Medulla oblongata (tissue), 1 donor: ENCODE measurements around the gene ANXA2R.
"Not testable (repeated sequence)": the region's sequence is repeated elsewhere in the genome, so short reads cannot be mapped to it uniquely, and the experiment has no call there.

ENCODE experiments used
- DNase-seq: peaks from one replicate; pipeline ENCODE4 v3.0.0-alpha.2; 2015; ENCODE audit errors: extremely low spot score

Gene ANXA2R

DNA sequence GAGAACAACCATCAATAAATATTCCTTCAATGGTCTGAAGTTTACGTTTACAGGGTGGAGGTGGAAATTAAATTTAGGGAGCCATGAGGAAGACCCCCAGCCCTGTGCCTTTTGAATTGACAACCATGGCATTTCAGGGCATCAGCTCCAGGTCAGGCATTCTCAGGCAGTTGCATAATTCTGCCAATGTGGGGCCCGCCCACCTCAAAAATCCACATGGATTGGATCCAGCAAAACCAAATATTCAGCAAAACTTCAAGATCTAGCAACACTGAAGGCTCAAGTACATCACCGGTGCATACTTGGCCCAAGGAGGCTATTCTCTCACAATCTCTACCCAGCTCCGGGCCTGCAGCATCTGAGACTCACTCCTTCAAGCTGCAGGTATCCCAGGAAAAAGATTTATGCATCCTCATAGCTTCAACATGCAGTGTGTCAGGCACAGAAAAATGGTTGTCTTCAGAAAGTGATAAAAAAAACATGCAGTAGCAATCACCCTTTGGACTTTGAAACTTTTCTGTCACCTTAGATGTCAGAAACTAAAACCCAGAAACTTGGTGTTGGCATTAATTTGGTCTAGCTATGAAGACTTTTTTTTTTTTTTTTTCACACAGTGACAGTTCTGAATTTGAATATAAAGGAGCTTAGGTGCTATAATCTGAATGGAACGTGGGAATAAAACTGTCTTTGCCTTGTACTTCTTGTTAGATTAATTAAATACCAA is 21.4 kb upstream of the ANXA2R start:
- no peak for DNase-seq

DNA sequence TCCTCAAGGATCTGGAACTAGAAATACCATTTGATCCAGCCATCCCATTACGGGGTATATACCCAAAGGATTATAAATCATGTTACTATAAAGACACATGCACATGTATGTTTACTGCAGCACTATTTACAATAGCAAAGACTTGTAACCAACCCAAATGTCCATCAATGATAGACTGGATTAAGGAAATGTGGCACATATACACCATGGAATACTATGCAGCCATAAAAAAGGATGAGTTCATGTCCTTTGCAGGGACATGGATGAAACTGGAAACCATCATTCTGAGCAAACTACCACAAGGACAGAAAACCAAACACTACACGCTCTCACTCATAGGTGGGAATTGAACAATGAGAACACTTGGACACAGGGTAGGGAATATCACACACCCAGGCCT is 19.9 kb upstream of the ANXA2R start:
- DNase-seq: not testable (repeated sequence)

DNA sequence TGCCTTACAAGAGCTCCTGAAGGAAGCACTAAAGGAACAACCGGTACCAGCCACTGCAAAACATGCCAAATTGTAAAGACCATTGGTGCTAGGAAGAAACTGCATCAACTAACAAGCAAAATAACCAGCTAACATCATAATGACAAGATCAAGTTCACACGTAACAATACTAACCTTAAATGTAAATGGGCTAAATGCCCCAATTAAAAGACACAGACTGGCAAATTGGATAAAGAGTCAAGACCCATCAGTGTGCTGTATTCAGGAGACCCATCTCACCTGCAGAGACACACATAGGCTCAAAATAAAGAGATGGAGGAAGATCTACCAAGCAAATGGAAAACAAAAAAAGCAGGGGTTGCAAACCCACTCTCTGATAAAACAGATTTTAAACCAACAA is 15.0 kb upstream of the ANXA2R start:
- DNase-seq: not testable (repeated sequence)

DNA sequence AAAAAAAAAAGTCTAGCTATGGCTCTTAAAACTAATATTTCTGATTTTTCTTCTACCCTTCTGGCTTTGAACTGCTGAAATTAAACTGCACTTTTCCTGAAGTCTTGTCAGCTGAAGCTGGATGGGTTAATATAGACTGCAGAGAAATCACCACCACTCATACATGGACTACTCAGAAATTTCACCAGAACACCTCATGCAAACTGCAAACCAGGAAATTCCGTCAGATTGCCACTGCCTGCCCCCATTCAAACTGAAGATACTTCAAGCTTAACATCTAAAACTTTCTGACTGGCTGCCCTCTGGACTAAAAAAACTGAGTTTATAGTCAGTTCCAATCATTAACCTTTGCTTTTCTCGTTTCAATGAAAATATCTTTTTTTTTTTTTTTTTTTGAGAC is 11.6 kb upstream of the ANXA2R start:
- DNase-seq: no peak

DNA sequence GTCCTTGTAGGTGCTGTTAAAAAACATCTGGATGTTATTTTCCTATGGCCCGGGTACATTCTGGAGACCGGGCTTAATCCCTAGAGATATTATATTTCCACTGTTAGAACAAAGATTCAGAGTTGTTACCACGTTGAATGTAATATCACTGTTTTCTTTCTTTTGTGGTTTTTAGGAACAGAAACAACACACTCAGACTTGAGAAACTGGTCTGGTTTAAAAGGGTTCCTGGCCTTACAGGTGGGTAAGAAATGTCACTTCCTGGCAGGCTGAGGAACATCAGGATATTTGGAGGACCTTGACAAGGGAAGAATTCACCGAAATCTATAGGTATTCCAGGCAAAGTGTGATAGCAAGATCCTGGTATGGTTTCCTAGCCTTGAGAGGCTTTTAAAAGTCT is 10.3 kb upstream of the ANXA2R start:
- no peak for DNase-seq

DNA sequence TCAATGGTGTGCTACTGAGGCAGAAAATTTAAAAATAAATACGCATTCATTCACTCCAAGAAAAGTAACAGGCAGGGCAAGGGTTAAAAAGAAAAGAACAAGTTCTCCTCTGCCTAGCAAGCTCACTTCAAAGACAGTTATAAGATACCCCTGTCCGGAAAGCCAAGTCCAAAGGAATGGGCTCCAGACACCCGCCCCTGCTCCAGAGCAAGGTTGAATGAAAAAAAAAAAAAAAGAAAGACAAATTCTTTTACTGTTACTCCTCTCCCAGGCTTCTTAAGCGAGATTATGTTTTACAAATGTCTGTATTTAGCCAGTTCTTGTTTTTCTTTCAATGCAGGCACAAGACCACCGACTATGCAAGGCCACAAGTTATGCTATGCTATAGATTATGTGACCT is 9.1 kb upstream of the ANXA2R start:
- DNase-seq: no peak

DNA sequence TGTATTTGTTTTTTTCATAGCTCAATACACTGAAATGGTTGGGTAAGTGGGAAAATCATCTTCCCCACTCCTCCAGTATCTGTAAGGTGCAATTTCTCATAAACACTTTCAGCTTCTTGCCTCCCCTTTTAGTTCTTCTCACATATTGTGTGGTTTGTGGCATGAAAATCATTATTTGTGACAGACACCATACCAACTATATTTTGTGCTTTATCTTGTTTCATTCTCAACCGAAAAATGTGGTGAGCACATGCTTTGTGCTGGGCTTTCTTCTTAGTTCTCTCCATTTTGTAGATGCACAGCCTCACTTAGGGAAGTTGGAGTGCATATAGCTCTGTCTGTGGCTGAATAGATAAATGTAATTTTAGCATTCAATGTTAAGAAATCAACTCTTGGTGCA is 6.4 kb upstream of the ANXA2R start:
- no peak for DNase-seq

DNA sequence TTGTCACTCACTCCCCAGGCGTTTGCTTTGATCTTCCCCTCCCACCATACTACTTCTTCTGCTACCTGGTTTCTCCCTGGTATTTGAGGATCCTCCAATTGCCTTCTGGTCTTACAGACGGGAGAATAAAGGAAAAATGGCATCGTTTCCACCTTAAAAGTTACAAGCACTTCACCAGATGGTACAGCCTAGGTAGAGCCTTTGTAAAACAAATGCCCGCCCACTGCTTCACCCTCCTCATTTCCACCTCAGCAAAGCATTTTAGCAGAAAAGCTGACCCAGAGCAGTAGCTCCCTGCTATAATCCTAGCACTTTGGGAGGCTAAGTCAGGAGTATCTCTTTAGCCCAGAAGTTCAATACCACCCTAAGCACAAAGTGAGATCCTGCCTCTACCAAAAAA is 5.1 kb upstream of the ANXA2R start:
- DNase-seq: no peak

DNA sequence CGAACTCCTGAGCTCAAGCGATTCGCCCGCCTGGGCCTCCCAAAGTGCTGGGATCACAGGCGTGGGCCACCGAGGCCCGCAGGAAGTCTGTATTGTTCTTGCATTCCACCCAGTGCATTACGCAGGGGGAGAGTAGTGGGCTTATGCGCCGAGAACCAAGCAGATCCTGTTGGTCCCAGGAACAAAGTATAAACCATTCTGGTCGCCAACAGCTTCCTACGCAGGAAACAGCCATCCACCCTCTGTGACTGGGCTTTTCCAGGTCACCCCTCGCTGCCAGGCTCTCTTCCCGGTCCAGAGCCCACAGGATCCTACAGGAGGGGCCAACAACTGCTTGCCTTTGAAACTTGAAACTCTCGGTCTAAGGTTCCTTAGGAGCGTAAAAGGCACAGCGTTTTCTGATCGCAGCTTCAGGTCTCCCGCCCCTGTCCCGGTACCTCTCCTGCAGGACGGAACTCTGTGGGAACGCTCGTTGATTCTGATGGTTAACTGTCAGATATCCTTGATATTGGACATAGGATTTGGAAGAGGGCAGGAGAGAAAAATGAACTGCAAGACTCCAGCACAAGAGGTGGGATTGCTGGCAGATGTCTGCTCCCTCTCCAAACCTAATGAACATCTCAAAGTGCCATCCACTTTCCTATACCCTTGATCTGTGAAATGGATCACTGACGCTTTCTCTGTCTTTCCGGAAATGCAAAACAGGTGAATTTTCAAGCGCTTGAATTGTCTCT is 4.2 kb upstream of the ANXA2R start:
- no peak for DNase-seq

DNA sequence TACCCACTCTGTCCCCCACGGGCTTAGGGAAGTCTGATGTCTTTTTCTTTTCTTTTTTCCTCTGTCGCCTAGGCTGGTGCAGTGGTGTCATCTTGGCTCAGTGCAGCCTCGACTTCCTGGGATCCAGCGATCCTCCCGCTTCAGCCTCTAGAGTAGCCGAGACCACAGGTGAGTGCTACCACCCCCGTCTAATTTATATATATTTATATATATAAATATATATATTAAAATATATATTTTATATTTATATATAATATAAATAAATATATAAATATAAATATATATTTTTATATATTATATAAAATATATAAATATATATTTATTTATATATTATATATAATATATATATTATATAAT is 3.3 kb upstream of the ANXA2R start:
- no peak for DNase-seq

DNA sequence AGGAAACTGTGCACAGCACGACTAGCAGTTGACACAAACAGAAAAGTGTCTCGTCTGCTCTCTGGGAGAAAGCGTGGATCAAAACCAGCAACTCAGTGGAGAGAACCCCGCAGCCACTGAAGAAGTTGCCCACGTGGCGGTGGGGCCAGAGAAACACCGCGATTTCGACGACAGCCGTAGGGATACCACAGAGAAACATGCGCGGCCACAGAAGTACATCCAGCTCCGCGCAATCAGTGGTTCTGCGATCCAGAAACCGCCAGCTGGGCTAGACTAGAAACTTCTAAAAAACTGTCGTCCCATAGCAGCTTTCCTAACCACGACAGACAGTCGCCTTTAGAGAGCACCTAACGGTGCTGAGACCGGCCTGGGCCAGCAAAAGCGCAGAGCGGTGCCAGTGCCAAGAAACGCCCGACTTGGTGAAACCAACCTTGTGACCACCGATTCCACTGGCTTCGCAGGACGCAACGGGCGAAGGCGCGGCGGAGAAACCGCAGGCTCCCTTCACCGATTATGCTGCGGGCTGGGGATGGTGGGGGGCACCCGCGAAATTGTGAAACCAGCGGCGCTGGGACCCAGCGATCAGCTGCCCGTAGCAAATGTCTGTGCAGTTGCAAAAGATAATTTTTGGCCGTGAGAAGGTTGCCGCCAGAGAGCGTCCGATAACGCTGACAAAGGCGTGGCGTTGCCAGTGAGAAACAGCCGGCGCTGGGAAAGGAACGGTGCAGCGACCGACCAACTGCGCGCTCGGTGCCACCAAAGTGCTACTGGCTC is 2.7 kb upstream of the ANXA2R start:
- peak; percentile 77 for DNase-seq

DNA sequence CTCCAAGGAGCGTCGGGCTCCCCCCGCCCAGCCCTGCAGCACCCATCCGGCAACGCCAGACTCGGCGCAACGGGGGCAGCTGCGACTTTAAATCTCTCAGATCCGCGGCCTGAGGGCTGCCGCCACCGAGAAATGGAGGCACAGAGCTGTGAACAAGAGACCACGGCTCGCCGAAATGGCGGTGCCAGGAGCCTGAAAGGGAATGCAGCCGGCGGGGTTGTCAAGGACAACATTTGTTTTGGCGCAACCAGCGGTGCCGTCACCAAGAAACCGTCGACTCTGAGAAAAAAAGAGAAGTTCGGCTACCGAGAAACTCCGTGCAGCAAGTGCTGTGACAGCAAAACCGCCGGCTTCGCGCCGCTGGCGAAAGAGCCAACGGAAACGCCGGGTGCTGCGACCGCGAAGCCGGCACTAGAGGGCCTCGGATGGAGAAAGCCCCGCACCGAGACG is 2.1 kb upstream of the ANXA2R start:
- DNase-seq: peak; percentile 79

DNA sequence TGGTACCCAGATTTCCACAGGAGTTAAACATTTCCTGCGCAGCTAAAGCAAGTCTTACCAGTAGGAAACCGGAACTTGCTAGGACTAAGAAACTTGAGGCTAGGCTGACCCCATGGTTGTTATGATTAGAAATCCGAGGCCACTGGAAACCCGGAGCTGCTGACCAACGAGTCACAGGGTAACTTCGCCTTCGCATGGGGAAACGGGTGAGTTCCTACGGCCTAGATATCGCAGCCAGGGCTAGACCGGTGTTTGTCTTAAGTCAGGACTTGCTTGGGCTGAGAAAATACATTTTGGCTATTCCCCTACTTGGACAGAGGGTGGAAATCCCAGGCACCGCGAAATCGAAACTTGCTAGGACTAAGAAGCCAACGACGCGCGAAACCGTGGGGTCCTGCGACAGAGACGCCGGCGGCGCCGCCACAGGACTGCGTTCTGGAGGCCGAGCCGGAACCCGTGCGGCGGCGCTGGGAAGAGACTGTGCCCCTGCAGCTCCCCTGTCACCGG is 1.6 kb upstream of the ANXA2R start:
- peak; percentile 70 for DNase-seq

DNA sequence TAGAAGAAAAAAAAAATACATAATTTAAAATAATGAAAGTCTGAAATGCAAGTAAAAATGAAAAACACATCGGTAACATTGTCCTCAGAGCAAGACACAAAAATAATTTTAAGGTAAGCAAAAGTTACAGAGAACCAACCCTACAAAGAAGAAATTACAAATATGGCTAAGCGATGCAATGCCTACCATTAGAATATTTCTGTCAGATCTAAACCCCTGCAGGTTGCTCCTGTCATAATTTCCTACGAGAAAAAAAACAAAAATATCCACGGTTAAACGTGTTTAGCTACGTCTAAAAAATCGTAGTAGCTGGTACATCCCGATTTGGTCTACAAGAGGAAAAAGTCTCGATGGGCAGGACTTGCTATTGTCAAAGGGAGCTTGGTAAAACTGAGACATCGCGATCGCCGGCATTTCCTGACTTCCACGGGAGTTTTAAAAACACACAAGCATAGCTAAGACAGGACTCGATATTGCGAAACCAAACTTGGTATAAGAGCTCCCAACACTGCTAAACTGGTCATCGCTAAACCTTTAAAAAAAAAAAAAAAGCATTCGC is 1.1 kb upstream of the ANXA2R start:
- peak; percentile 68 for DNase-seq

DNA sequence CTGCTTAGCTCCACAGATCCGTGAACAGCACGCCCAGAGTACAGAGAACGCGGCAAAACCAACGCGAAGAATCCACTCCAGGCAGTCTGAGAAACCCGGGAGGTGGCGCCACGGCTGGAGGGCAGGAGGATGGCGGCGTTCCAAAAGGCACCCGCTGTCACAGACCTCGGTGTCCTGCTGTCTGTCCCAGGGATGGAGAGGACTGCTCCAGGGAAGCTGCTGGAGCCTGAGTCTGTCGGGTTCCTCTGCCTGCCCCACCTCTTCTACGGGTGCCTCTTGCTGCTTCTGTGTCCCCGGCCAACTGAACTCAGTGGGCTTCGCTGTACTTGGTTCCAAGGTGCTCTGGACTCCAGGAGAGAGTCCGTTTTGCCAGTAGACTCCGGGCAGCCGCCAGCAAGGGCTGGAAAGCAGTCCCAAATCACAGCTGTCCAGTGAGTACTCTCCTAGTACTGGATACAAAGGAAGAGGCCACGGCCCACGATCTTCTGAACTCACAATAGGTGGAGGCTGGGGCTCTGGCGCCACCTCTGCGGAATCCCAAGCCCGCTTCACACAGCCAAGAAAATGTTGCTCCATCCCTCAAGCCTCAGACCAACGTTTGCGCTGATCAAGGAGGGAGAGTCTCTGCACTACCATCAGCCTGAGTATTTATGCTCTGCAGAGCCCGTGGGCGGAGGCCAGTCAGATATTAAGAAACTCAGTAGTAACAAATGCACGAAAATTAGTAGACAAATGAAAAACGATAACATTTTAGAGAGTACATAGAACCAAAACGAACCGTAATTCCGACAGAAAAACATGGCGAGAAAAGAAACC is 440 bp downstream of the ANXA2R start:
- peak; percentile 66 for DNase-seq

DNA sequence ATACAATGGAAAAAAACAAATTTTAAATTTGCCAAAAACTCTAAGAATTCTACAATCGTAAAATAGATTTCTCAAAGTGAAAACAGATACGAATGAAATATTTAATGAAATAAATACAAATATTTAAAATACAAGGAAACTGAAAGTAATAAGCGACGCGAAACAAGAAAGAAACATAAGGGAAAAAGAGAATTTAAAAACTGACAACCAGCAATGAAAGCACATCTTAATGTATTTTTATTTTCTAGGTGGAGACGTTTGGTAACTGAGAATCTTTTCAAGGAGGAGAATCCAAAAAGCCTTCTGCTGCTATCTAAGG is 1.0 kb downstream of the ANXA2R start:
- DNase-seq: no peak

DNA sequence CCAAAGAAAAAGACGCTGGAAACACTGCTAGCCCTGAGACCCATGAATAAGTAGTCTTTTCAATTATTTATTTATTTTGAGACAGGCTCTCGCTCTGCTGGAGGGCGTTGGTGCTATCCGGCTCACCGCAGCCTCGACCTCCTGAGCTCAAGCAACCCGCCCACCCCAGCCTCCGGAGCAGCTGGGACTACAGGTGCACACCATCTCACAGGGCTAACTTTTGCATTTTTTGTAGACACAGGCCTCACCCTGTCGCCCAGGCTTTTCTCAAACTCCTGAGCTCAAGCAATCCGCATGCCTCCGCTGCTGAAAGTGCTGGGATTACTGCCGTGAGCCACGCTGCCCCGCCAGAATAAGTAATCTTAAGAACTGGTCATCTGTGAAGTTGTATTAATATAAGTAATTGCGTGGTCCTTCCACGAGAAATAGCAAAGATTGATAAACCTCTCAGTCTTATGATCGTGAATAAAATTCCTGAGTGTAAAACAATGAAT is 1.6 kb downstream of the ANXA2R start:
- no peak for DNase-seq

DNA sequence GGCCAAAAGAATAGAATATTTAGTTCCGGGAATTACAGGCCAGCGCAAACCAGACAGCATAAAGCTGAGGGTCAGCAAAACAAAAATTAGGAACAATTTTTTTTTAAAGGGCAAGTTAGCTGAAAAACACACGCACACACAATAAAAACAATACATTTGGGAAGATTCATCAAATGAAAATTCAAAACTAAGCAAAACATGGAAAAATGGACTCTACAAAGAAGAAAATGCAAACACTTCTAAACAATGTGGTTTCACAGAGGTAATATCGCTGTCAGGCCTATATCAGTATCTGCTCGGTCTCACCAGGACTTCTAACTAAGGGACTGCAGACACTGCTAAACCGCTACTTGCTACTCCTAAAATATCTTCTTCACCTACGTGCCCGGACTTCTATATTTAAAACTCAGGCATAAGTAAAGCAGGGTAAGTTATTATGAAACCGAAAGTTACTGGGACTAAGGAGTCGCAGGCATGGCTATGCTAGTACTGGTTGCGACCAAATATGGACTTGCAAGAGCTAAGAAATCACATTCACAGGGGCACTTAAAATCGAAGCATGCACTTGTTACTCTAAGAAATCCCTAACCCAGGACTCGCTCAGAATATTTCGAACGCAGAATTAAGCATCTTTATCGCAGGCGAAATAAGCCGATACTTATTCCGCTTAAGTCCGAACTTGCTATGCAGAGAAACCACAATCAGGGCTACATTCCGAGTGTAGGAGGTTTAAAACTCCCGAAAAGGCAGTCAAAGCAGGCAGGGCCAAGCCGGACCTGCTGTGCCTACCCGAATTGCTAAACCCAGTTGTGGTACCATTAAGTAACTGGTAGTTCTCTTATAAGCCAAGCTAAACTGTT is 2.3 kb downstream of the ANXA2R start:
- peak; percentile 43 for DNase-seq

DNA sequence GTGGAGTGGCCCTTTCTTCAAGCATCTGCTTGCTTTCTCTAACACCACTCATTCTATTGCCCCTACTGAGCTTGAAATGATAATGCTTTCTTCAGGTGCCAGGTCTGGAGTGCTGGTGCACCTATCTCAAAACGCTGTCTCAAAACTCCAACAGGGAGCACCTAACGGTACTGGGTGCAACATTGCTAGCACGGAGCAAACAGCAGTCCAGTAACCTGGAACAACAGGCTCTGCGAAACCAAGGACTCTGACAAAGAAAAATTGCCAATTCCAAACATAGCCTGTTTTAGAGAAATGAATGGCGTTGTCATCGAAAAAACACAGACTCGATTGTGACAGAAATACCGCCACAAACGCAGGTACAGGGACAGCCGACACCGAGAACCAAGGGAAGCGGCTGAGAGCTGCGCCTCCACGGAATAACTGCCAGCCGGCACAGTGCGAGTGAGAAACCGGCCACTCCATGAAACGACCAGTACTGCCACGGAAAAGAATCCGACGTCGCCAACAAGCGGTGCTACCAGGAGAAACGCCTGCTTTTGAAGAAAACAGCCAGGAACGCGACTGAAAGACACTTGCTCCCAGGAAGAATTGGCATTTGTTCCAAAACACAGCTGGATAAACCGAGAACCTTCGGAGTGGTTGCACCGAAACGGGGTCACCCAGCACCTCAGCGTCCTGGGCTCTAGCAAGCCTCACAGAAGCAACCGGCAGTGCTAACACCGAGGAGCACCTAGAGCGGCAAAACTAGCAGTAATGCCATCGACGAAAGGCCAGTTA is 3.1 kb downstream of the ANXA2R start:
- no peak for DNase-seq

DNA sequence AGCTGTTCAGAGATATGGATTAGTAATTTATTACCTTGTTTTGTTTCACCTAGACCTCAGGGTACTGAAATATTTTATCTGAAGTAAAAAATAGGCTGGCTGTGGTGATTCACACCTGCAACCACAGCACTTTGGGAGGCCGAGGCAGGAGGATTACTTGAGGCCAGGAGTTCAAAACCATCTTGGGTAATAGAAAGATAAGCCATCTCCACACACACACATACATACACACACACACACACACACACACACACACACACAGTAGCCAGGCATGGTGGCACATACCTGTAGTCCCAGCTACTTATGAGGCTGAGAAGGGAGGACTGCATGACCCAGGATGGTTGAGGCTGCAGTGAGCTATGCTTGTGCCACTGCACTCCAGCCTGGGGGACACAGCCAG is 3.7 kb downstream of the ANXA2R start:
- no peak for DNase-seq
